ENCODE measurements around the gene PSG7.
A peak's percentile ranks its signal among the peaks of the same experiment; 100 is the strongest.
"Not testable (repeated sequence)": the region's sequence is repeated elsewhere in the genome, so short reads cannot be mapped to it uniquely, and the experiment has no call there.

PSG7 gene

DNA sequence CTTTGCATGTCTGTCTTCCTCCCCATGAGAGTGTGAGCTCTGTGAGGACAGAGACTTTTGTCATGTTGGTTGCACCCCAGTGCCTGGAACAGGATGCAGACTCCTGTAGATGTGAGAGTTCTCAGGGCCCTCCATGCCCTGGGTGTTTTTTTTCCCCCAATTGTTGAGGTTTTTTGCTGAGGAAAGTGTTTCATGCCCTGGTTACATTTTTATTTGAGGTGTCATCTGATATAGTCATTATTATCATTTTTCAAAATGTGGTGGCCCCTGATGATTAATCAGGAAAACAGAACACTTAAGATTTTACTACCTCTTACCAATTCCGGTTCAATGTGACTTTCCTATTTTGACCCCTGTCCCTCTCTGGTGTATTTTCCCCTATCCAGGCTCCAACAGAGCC lies 20.1 kb downstream of the PSG7 start:
- FAIRE-seq; DNase-seq (ENCODE audit: low spot score): not testable (repeated sequence)

DNA sequence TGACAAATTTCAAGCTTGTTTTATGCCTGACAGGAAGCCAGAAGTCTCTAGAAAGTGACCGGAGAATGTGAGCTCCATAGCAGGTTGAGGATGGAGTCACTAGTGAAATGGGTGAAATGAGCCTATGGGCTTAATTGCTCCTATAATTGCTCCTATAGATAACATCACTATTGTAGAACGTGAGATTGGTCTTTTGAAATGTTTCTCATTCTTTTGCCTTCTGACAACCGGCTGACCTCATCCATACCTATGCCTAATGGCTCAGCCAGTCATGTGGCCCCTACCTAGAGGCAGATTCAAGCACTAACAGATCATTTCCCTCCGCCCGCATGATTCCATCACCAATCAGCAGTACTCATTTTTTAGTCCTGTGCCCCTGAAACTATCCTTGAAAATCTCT lies 23.5 kb downstream of the PSG7 start:
- not testable (repeated sequence) for FAIRE-seq; DNase-seq (ENCODE audit: low spot score)

GRCh38 chr19:42912941-42913340 lies 24.1 kb downstream of the PSG7 start:
- DNase-seq (ENCODE audit: low spot score); FAIRE-seq: not testable (repeated sequence)

GRCh38 chr19:42911731-42912130 lies 25.3 kb downstream of the PSG7 start:
- DNase-seq (ENCODE audit: low spot score); FAIRE-seq: not testable (repeated sequence)

GRCh38 chr19:42906162-42906561 lies 30.8 kb downstream of the PSG7 start:
- not testable (repeated sequence) for DNase-seq (ENCODE audit: low spot score); FAIRE-seq

GRCh38 chr19:42900561-42900960 lies 36.4 kb downstream of the PSG7 start:
- not testable (repeated sequence) for FAIRE-seq; DNase-seq (ENCODE audit: low spot score)

DNA sequence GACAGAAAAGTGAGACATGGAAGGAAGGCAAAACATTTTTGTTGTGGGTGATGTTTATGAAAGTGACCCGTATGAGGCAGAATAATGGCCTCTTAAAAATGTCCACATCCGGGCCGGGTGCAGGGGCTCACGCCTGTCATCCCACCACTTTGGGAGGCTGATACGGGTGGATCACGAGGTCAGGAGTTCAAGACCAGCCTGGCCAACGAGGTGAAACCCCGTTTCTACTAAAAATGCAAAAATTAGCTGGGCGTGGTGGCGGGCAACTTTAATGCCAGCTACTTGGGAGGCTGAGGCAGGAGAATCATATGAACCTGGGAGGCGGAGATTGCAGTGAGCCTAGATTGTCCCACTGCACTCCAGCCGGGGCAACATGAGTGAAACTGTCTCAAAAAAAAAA lies 37.3 kb downstream of the PSG7 start:
- not testable (repeated sequence) for FAIRE-seq; DNase-seq (ENCODE audit: low spot score)

GRCh38 chr19:42899110-42899509 lies 37.9 kb downstream of the PSG7 start:
- not testable (repeated sequence) for FAIRE-seq; DNase-seq (ENCODE audit: low spot score)

- not testable (repeated sequence) for DNase-seq (ENCODE audit: low spot score); FAIRE-seq
Observed at GRCh38 chr19:42898656-42899055, 38.4 kb downstream of the PSG7 start.

DNA sequence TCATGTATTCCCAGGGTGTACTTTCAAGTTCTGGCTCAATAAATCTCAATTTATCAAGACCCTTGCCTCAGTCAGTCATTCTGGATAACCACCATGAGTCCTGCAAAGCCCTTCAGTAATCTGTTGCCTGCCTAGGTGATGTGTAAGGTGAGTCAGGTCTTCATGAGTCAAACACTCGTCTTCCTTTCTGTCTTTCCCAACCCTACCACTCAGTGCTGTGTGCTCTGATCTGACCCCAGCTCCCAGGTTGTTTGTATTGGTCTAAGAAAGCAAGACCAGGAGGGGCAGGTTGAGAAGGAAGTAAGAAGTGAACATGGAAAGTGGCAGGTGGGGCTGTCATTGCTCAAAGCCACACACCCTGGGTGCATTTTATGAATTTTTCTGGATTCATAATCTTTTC lies 39.3 kb downstream of the PSG7 start:
- DNase-seq (ENCODE audit: low spot score); FAIRE-seq: not testable (repeated sequence)

DNA sequence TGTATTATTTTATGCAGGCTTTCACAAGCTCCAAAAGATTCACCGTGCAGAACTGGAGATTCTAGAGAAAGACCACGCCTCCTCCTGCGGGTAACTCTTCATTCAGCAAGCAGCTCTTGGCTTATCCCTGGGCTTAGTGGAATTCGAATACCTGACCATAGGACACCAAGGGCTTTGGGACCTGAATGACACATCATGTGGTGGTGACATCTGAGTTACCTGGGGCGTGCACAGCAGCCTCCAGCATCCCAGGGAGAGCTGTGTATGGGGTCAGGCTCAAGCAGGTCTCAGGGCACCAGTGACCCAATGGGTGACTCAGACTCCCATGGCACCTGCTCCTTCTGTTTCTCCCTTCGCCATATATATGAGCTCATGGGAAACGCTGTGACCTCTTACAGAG lies 46.6 kb downstream of the PSG7 start:
- not testable (repeated sequence) for FAIRE-seq; DNase-seq (ENCODE audit: low spot score)

DNA sequence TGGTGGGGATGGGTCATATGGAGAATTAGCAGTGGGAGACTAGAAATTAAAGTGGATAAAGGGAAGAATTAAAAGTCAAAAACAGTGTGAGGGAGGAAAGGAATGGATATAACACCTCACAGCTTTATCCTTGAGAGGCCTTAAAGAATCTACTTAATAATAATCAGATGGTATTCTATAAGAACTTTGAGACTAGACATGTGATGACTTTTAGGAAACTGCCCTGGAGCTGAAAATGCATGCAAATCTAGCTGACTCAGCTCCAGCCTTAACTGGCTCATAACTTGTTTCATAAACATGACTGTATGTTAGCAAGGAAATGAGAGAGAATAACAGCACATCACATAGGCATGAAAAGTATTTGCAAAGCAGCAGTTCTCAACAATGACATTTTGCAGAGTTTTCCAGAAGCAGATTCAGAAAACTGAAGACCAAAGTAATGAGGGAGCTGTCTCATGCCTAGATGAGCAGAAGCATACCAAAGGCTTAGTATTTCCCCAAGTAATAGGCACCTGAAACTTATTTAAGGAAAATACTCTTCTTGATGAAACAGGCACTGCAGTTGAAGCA lies 49.0 kb downstream of the PSG7 start:
- not testable (repeated sequence) for DNase-seq (ENCODE audit: low spot score); FAIRE-seq

- DNase-seq (ENCODE audit: low spot score); FAIRE-seq: not testable (repeated sequence)
Observed at GRCh38 chr19:42882730-42883129, 54.3 kb downstream of the PSG7 start.

GRCh38 chr19:42882010-42882409 lies 55.0 kb downstream of the PSG7 start:
- not testable (repeated sequence) for FAIRE-seq

DNA sequence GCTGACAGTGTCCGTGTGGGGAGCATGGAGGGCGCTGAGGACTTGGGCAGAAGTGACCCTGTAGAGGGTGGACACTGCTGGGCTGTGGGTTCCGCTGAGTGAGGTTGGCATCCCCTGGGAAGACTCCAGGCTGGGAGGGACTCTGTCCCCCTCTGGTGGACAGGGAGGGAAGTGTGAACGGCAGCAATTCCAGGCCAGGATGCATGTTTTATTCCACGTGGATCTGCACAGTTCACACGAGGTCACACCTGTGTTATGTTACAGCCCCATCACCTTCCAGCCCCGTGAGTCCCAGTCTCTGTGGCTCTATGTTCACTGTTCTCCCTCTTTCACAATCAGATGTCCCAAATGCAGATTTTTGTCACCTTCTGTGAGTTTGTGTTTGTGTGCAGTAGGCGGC lies 55.7 kb downstream of the PSG7 start:
- not testable (repeated sequence) for FAIRE-seq; DNase-seq (ENCODE audit: low spot score)

More at GRCh38 chr19:42882010-42882409, 55.0 kb downstream of the PSG7 start:
- not testable (repeated sequence) for DNase-seq (ENCODE audit: low spot score)

GRCh38 chr19:42880621-42881020 lies 56.4 kb downstream of the PSG7 start:
- not testable (repeated sequence) for FAIRE-seq; DNase-seq (ENCODE audit: low spot score)

GRCh38 chr19:42879613-42880012 lies 57.4 kb downstream of the PSG7 start, which contains the start of gene PSG1:
Gene PSG1 (minus strand): TSS chr19:42879713. CDS start chr19:42879581, 132 bp downstream.
- FAIRE-seq: no peak
- DNase-seq (ENCODE audit: low spot score): no peak

DNA sequence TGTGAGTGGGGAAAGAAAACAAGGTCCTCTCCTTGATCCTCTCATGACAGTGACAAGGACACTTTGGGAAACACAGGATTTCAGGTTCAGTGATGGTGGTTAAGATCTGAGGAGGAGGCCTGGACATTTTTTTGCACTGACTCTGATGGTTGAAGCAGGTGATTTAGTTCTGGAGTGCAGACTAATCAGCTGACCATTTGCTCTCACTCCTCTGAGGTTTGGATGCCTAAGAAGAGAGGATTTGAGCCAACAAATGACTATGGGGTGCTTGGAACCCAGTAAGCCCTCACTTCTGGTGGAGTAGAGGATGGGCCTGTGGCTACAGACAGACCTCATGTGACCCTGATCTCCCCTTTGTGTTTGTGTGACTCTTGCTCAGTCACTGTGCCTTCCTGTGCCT lies 60.4 kb downstream of the PSG7 start:
- FAIRE-seq; DNase-seq (ENCODE audit: low spot score): not testable (repeated sequence)

- not testable (repeated sequence) for DNase-seq (ENCODE audit: low spot score)
Observed at GRCh38 chr19:42875881-42876280, 61.1 kb downstream of the PSG7 start.

DNA sequence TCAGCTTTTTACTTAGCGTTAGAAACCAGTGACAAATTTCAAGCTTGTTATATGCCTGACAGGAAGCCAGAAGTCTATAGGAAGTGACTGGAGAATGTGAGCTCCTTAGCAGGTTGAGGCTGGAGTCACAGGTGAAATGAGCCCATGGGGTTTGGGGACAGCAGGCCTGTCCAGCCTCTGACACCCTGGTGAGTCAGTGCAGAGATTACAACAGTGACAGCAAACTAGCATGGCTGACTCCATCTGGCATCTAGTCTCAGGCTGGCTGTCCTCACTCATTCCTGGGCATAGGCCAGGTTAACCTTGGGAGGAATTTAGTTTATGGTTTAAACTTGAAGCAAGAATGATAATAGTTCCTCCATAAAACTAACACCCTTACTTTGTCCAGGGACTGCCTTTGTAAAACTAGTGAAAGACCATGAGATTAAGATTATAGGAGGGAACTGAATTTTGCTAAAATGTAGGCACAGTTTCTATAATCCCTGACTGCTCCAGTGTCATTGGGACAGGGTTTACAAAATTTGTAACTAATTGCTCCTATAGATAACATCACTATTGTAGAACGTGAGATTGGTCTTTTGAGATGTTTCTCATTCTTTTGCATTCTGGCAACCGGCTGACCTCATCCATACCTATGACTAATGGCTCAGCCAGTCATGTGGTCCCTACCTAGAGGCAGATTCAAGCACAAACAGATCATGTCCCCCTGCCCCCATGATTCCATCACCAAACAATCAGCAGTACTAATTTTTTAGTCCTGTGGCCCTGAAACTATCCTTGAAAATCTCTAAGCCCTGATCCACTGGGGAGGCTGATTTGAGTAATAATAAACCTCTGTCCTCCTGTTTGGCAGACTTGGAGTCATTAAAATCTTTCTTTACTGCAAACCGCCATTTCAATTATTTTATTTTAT lies 61.9 kb downstream of the PSG7 start:
- FAIRE-seq: peak; percentile 42

More at GRCh38 chr19:42875881-42876280, 61.1 kb downstream of the PSG7 start:
- not testable (repeated sequence) for FAIRE-seq

GRCh38 chr19:42874136-42874535 lies 62.9 kb downstream of the PSG7 start:
- FAIRE-seq; DNase-seq (ENCODE audit: low spot score): not testable (repeated sequence)

More for the DNA sequence above, 61.9 kb downstream of the PSG7 start:
- peak; percentile 35 for DNase-seq (ENCODE audit: low spot score)

All from urothelium cell line (cell line).